Peyer's patch (tissue), 4 donors: ENCODE measurements around the gene OVCH2. TPM values are rescaled to one million over a fixed set of nuclear protein-coding genes. Genes with fewer than 3 reads are reported as not detected.

Experiments
- DNase-seq, 3 donors: peaks; one replicate each; pipeline ENCODE4 v3.0.0-alpha.2; 2017 to 2019
- H3K27ac ChIP-seq, 4 donors: fragments of 200-600 bp; sonication (generic); one replicate each; pipeline ENCODE4 v1.5.1; 2016 to 2019
- H3K27me3 ChIP-seq, 2 donors: fragments of 200-600 bp; sonication (generic); one replicate each; pipeline ENCODE4 v1.5.1; 2019
- H3K36me3 ChIP-seq, 3 donors: fragments of 200-600 bp; sonication (generic); one replicate each; pipeline ENCODE4 v1.5.1; 2016 to 2019
- H3K4me1 ChIP-seq, 4 donors: fragments of 200-600 bp; sonication (generic); one replicate each; pipeline ENCODE4 v1.5.1; 2016 to 2019
- H3K4me3 ChIP-seq, 4 donors: fragments of 200-600 bp; sonication (generic); 1 replicate in 3 of 4; 2 replicates in 1 of 4; pipeline ENCODE4 v1.5.1; 2016 to 2019; ENCODE audit warnings: mild to moderate bottlenecking in 1 of 4
- H3K9me3 ChIP-seq, 4 donors: fragments of 200-600 bp; sonication (generic); one replicate each; pipeline ENCODE4 v1.5.1; 2016 to 2019; ENCODE audit warnings: mild to moderate bottlenecking in 1 of 4
- POLR2A ChIP-seq, 2 donors: fragments of 450-650 bp; IDR thresholded peaks; one replicate each; pipeline ENCODE4 v1.5.1; 2017; ENCODE audit warnings: antibody characterized with exemption in 2 of 2, mild to moderate bottlenecking in 2 of 2, moderate library complexity in 2 of 2
- total RNA-seq, 4 donors: library from RNA; depleted of rRNA; stranded (reverse); fragments of >200 nt; gene quantifications; one replicate each; pipeline ENCODE4 v1.1.0, GENCODE V29; 2016
- TF ChIP-seq, protein P1 (sequence below), 6 experiments: fragments of 450-650 bp in 4 of 6; fragments of 200-600 bp in 2 of 6; sonication (generic) in 1 of 6; IDR thresholded peaks; one replicate each; pipeline ENCODE4 v1.5.1; 2017 to 2019; ENCODE audit warnings: antibody characterized with exemption in 6 of 6, mild to moderate bottlenecking in 3 of 6, moderate library complexity in 1 of 6

Gene OVCH2
- total RNA-seq, 4 donors from 2014 or later, result not detected

DNA sequence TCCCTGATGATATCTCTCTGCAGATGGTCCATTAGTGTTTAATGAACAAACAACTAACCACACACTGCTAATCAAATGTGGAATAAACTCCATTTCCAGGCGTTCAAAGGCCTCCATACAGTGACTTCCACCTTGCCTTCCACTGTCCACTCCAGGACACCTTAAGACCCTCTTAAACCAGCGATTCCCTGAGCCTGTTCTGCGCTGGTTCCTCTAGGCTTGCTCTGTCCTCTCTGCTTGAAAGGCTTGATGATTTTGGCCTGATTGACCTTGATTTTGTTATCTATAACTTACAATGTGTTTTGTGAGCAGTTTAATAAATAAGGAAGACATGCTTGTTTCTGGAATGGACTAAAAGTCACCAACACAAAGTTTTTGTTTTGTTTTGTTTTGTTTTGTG, 12.0 kb downstream of the OVCH2 start:
- Histone ChIP-seq H3K4me1 (no peaks in the 10 kb centered on the region), H3K27me3 (no peaks in the 10 kb centered on the region), H3K9me3 (no peaks in the 10 kb centered on the region), H3K36me3 (no peaks in the 10 kb centered on the region), H3K4me3 (no peak overlapping the region), H3K27ac (no peak overlapping the region)
- TF ChIP-seq POLR2A (IDR thresholded peaks at IDR 0.05), result no peak
- TF ChIP-seq, protein P1, sequence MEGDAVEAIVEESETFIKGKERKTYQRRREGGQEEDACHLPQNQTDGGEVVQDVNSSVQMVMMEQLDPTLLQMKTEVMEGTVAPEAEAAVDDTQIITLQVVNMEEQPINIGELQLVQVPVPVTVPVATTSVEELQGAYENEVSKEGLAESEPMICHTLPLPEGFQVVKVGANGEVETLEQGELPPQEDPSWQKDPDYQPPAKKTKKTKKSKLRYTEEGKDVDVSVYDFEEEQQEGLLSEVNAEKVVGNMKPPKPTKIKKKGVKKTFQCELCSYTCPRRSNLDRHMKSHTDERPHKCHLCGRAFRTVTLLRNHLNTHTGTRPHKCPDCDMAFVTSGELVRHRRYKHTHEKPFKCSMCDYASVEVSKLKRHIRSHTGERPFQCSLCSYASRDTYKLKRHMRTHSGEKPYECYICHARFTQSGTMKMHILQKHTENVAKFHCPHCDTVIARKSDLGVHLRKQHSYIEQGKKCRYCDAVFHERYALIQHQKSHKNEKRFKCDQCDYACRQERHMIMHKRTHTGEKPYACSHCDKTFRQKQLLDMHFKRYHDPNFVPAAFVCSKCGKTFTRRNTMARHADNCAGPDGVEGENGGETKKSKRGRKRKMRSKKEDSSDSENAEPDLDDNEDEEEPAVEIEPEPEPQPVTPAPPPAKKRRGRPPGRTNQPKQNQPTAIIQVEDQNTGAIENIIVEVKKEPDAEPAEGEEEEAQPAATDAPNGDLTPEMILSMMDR (IDR thresholded peaks at IDR 0.05), result no peak
- DNase-seq, result no peak

DNA sequence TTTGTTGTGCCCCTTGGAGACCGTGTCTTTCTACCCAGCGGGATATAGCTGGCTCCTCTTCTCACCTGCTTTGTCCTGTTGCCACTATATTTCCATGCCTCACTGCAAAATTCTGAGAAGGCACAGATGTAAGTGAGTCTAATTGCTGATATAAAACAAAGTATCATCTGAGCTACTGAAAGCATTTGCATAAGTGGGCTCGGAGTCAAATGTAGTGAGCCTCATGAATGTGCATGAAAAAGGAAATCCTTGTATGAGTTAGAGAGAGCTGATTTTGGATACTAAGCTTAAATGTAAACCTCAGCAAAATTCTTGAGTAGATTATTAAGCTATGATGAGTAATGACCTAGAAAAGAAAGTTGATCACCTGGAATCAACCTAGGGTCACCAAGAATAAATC, 13.9 kb downstream of the OVCH2 start:
- Histone ChIP-seq H3K9me3 (no peaks in the 10 kb centered on the region), H3K36me3 (no peaks in the 10 kb centered on the region), H3K27ac (no peak overlapping the region), H3K4me1 (no peaks in the 10 kb centered on the region), H3K27me3 (no peaks in the 10 kb centered on the region), H3K4me3 (no peak overlapping the region)
- no peak for DNase-seq
- no peak for TF ChIP-seq POLR2A (IDR thresholded peaks at IDR 0.05)
- TF ChIP-seq, protein P1 (IDR thresholded peaks at IDR 0.05), result no peak

DNA sequence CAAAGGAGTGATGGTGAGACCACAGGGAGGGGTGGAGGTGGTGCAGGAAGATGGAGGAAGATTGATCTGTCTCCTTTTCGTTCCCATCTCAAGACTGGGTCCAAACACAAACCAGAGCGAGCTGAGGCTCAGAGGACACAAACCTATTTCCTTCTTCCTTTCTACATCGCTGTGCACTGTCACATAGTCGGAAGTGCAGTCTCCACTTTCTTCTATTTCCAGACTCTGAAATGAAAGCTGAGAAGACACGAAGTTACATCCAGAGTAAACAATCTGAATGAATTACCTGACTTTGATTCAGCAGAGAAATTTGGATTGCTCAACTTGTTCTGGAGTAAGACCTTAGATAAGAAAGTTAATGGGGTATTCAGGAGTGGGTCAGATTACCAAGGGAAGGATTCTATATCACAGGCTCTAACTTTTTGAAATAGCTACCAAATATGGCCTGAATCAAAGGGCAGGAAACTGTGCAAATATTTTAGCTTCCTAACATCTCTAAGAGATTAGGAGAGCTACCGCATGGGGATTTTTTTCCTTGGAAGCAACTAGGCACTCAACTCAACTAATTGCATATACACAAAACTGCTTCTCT, 14.4 kb downstream of the OVCH2 start:
- no peaks in the 10 kb centered on the region for H3K4me1 ChIP-seq
- no peaks in the 10 kb centered on the region for H3K9me3 ChIP-seq
- no peak overlapping the region for H3K4me3 ChIP-seq
- H3K36me3 ChIP-seq, result no peaks in the 10 kb centered on the region
- no peak for DNase-seq
- H3K27me3 ChIP-seq, result no peaks in the 10 kb centered on the region
- H3K27ac ChIP-seq, result no peak overlapping the region
- TF ChIP-seq POLR2A (IDR thresholded peaks at IDR 0.05), result no peak
- TF ChIP-seq, protein P1 (IDR thresholded peaks at IDR 0.05), result no peak

DNA sequence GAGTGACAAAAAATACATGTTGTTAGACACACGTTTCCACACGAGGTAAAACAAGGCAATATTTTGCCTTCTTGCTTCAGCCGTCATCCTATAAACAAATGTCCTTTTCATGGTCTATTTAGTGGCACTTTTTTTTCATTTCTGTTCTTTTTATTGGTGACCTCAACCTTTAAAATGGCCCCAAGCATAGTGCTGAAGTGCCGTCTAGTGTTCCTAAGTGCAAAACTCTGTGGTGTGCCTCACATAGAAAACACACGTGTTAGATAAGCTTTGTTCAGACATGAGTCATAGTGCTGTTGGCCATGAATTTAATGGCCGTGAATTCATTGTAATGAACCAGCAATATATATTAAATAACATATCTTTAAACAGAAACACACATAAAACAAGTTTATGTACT, 15.6 kb downstream of the OVCH2 start:
- Histone ChIP-seq H3K27me3 (no peaks in the 10 kb centered on the region), H3K27ac (no peak overlapping the region), H3K4me1 (no peaks in the 10 kb centered on the region), H3K4me3 (no peak overlapping the region), H3K36me3 (no peaks in the 10 kb centered on the region), H3K9me3 (no peaks in the 10 kb centered on the region)
- no peak for TF ChIP-seq POLR2A (IDR thresholded peaks at IDR 0.05)
- TF ChIP-seq, protein P1 (IDR thresholded peaks at IDR 0.05), result no peak
- DNase-seq, result no peak

DNA sequence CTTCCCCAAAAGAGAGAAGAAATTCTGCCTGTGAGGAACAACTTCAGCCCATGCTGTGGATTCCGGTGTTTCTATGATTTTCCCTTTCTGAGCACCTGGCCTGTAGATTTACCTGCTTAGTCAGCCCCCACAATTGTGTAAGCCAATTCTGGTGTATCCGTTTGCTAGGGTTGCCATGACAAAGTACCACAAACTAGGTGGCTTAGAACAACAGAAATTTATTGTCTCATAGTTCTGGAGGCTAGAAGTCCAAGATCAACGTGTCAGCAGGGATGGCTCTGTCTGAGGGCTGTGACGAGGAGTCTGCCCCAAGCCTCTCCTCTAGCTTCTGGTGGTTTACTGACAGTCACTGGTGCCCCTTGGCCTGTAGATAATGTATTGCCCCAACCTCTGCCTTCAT, 17.0 kb downstream of the OVCH2 start:
- Histone ChIP-seq H3K4me3 (no peak overlapping the region), H3K27me3 (no peaks in the 10 kb centered on the region), H3K4me1 (no peaks in the 10 kb centered on the region), H3K9me3 (no peaks in the 10 kb centered on the region), H3K36me3 (no peaks in the 10 kb centered on the region), H3K27ac (no peak overlapping the region)
- DNase-seq, result no peak
- TF ChIP-seq POLR2A (IDR thresholded peaks at IDR 0.05), result no peak
- TF ChIP-seq, protein P1 (IDR thresholded peaks at IDR 0.05), result no peak
